Breast epithelium (tissue), 4 donors: ENCODE data around the gene ZDBF2. TPM values are rescaled to one million over a fixed set of nuclear protein-coding genes. Genes with fewer than 3 reads are reported as not detected.
"Not testable (repeated sequence)": the region's sequence is repeated elsewhere in the genome, so short reads cannot be mapped to it uniquely, and the experiment has no call there.

ENCODE experiments used
- DNase-seq, 2 donors: peaks; one replicate each; pipeline ENCODE4 v3.0.0-alpha.2; 2019; ENCODE audit warnings: low spot score in 2 of 2
- H3K27ac ChIP-seq, 2 donors: fragments of 200-600 bp; sonication (generic) in 1 of 2; one replicate each; pipeline ENCODE4 v1.5.1; 2016 to 2019; ENCODE audit warnings: mild to moderate bottlenecking in 1 of 2
- H3K27me3 ChIP-seq, 2 donors: fragments of 200-600 bp; sonication (generic) in 1 of 2; one replicate each; pipeline versions ENCODE4 v1.5.1 to v1.6.0; 2017 to 2019; ENCODE audit warnings: control low read depth in 1 of 2, mild to moderate bottlenecking in 1 of 2
- H3K36me3 ChIP-seq: fragments of 200-600 bp; one replicate; pipeline ENCODE4 v1.5.1; 2019
- H3K4me1 ChIP-seq, 2 donors: fragments of 200-600 bp; sonication (generic); one replicate each; pipeline ENCODE4 v1.5.1; 2016 to 2019; ENCODE audit warnings: control low read depth in 1 of 2
- H3K4me3 ChIP-seq, 3 donors: fragments of 200-600 bp; sonication (generic); 1 replicate in 2 of 3; 2 replicates in 1 of 3; pipeline ENCODE4 v1.5.1; 2016 to 2019; ENCODE audit warnings: mild to moderate bottlenecking in 3 of 3, moderate library complexity in 2 of 3
- H3K9me3 ChIP-seq, 2 donors: fragments of 200-600 bp; sonication (generic) in 1 of 2; one replicate each; pipeline ENCODE4 v1.5.1; 2016 to 2019; ENCODE audit warnings: control low read depth in 1 of 2
- CTCF ChIP-seq, 3 donors: fragments of 450-650 bp; IDR thresholded peaks; one replicate each; pipeline ENCODE4 v1.5.1; 2016 to 2017; ENCODE audit warnings: antibody characterized with exemption in 3 of 3, mild to moderate bottlenecking in 3 of 3, moderate library complexity in 3 of 3
- POLR2A ChIP-seq: fragments of 450-650 bp; IDR thresholded peaks from one replicate; pipeline ENCODE4 v1.6.1; 2016; ENCODE audit warnings: antibody characterized with exemption, mild to moderate bottlenecking, moderate library complexity
- POLR2AphosphoS5 ChIP-seq, 3 donors: sonication (generic); formaldehyde crosslinking; IDR thresholded peaks; one replicate each; pipeline ENCODE4 v1.6.1; 2017; ENCODE audit warnings: antibody characterized with exemption in 3 of 3
- intact Hi-C: fragments of 100-400 bp; cut with DNase I; formaldehyde crosslinking; loops from one replicate; pipeline ENCODE4 v1.15.1; 2023; ENCODE audit warnings: low total_unique reads
- total RNA-seq, 3 donors: library from RNA; depleted of rRNA; stranded (reverse); fragments of >200 nt; gene quantifications; one replicate each; pipeline ENCODE4 v1.1.0, GENCODE V29; 2016

ZDBF2 gene
- 10 to 100 TPM in 2 of 3 donors, 1 to 10 TPM in 1; 7.2 to 14.9 (median 10.2) TPM for total RNA-seq

GRCh38 chr2:206274434-206275311 lies at the start of gene ZDBF2:
TSS of gene ZDBF2 (plus strand) at chr2:206274663. CDS start at chr2:206281850, 7,187 bp downstream.
- DNase-seq, result no peak
- no peaks in the 10 kb centered on the region for H3K4me1 ChIP-seq
- peak within 1 kb of the TSS; percentile 71 to 83 for H3K27ac ChIP-seq
- H3K36me3 ChIP-seq, result no peaks in the 10 kb centered on the region
- H3K27me3 ChIP-seq, result peaks cover 0 to 32% of the 10 kb centered on the region in 2 donors
- H3K4me3 ChIP-seq, result peak within 1 kb of the TSS; percentile 62 to 87 (median 69)
- intact Hi-C loops, result no loop called here
- H3K9me3 ChIP-seq, result no peaks in the 10 kb centered on the region
- TF ChIP-seq POLR2AphosphoS5 (IDR thresholded peaks at IDR 0.05), result peak in 1 of 3 donors; percentile 15
- TF ChIP-seq CTCF (IDR thresholded peaks at IDR 0.05), result no peak

- no peak overlapping the region for H3K27ac ChIP-seq
- no peaks in the 10 kb centered on the region for H3K4me1 ChIP-seq
- intact Hi-C loops, result no loop called here
- no peak for TF ChIP-seq POLR2AphosphoS5 (IDR thresholded peaks at IDR 0.05)
- no peak for TF ChIP-seq CTCF (IDR thresholded peaks at IDR 0.05)
- TF ChIP-seq POLR2A, result no peak
- no peaks in the 10 kb centered on the region for H3K27me3 ChIP-seq
- H3K9me3 ChIP-seq, result peaks cover 4 to 13% of the 10 kb centered on the region in 2 donors
- no peak for DNase-seq
- no peaks in the 10 kb centered on the region for H3K36me3 ChIP-seq
- H3K4me3 ChIP-seq, result no peak overlapping the region
Measured at GRCh38 chr2:206225435-206226232, 48.8 kb upstream of the ZDBF2 start.

GRCh38 chr2:206228636-206229035 lies 45.8 kb upstream of the ZDBF2 start:
- H3K4me3 ChIP-seq, H3K27ac ChIP-seq, DNase-seq, H3K27me3 ChIP-seq, H3K36me3 ChIP-seq, H3K4me1 ChIP-seq, H3K9me3 ChIP-seq, intact Hi-C loops: not testable (repeated sequence)

GRCh38 chr2:206229642-206230041 lies 44.8 kb upstream of the ZDBF2 start:
- no peaks in the 10 kb centered on the region for H3K27me3 ChIP-seq
- peaks cover 0 to 4% of the 10 kb centered on the region in 2 donors for H3K9me3 ChIP-seq
- no peak overlapping the region for H3K27ac ChIP-seq
- H3K36me3 ChIP-seq, result no peaks in the 10 kb centered on the region
- no peaks in the 10 kb centered on the region for H3K4me1 ChIP-seq
- no peak for DNase-seq
- no peak overlapping the region for H3K4me3 ChIP-seq
- no peak for TF ChIP-seq POLR2AphosphoS5 (IDR thresholded peaks at IDR 0.05)
- TF ChIP-seq CTCF (IDR thresholded peaks at IDR 0.05), result no peak
- no peak for TF ChIP-seq POLR2A
- intact Hi-C loops, result no loop called here

- H3K27ac ChIP-seq, result no peak overlapping the region
- intact Hi-C loops, result no loop called here
- H3K27me3 ChIP-seq, result no peaks in the 10 kb centered on the region
- H3K36me3 ChIP-seq, result no peaks in the 10 kb centered on the region
- DNase-seq, result peak in 1 of 2 donors; percentile 19
- peaks cover 0 to 4% of the 10 kb centered on the region in 2 donors for H3K9me3 ChIP-seq
- TF ChIP-seq POLR2A (no peak), CTCF (IDR thresholded peaks at IDR 0.05) (no peak), POLR2AphosphoS5 (IDR thresholded peaks at IDR 0.05) (no peak)
- no peak overlapping the region for H3K4me3 ChIP-seq
- H3K4me1 ChIP-seq, result no peaks in the 10 kb centered on the region
Measured at GRCh38 chr2:206230060-206230762, 44.3 kb upstream of the ZDBF2 start.
